ENCODE data around the gene ARSG. TPM values are rescaled to one million over a fixed set of nuclear protein-coding genes. Genes with fewer than 3 reads are reported as not detected.
A peak's percentile ranks its signal among the peaks of the same experiment; 100 is the strongest.

ARSG gene
- total and polyA plus RNA-seq, 2 of the 13 experiments (the other 11 are each of a cell fraction or from before 2014, with no cell fraction given), result 3.7 to 15.2 TPM

- TF ChIP-seq ZNF749 (CRISPR knock-in tag; IDR thresholded peaks at IDR 0.05; ENCODE audit: borderline replicate concordance) (peak; percentile 58; the same call in 1 of the 2 replicates), MXI1 (IDR thresholded peaks at IDR 0.05; ENCODE audit: borderline replicate concordance, low read depth, low read length) (peak; percentile 66; the same call in 1 of the 3 replicates), ZNF639 (CRISPR knock-in tag; conservative IDR thresholded peaks at IDR 0.05) (0 out of 2 replicates have a peak, but pooled peaks have one; percentile 11), ERF (CRISPR knock-in tag; IDR thresholded peaks at IDR 0.05) (no peak), SRY (CRISPR knock-in tag; IDR thresholded peaks at IDR 0.05) (no peak), E2F5 (CRISPR knock-in tag; conservative IDR thresholded peaks at IDR 0.05) (no peak), ZNF441 (CRISPR knock-in tag; IDR thresholded peaks at IDR 0.05; ENCODE audit: borderline replicate concordance) (peak; percentile 64), KMT2B (CRISPR knock-in tag; IDR thresholded peaks at IDR 0.05) (peak; percentile 75; the same call in 1 of the 2 replicates), GLI4 (CRISPR knock-in tag; IDR thresholded peaks at IDR 0.05; ENCODE audit: borderline replicate concordance) (no peak), HOXA9 (CRISPR knock-in tag; IDR thresholded peaks at IDR 0.05; ENCODE audit: borderline replicate concordance) (no peak), GATAD2A (CRISPR knock-in tag; IDR thresholded peaks at IDR 0.05) (peak; percentile 32), GZF1 (CRISPR knock-in tag; IDR thresholded peaks at IDR 0.05) (no peak), FOXP4 (CRISPR knock-in tag; IDR thresholded peaks at IDR 0.05) (peak; percentile 62), ZNF337 (CRISPR knock-in tag; IDR thresholded peaks at IDR 0.05; ENCODE audit: borderline replicate concordance, low read depth) (peak; percentile 45; the same call in 1 of the 2 replicates), HNRNPL (IDR thresholded peaks at IDR 0.05; ENCODE audit: low read depth, low read length) (0 out of 2 replicates have a peak, but pooled peaks have one; percentile 39), THAP7 (CRISPR knock-in tag; IDR thresholded peaks at IDR 0.05) (0 out of 2 replicates have a peak, but pooled peaks have one; percentile 77), KAT7 (CRISPR knock-in tag; IDR thresholded peaks at IDR 0.05; ENCODE audit: borderline replicate concordance) (peak; percentile 27; the same call in 1 of the 2 replicates)
- TF ChIP-seq, protein P1, sequence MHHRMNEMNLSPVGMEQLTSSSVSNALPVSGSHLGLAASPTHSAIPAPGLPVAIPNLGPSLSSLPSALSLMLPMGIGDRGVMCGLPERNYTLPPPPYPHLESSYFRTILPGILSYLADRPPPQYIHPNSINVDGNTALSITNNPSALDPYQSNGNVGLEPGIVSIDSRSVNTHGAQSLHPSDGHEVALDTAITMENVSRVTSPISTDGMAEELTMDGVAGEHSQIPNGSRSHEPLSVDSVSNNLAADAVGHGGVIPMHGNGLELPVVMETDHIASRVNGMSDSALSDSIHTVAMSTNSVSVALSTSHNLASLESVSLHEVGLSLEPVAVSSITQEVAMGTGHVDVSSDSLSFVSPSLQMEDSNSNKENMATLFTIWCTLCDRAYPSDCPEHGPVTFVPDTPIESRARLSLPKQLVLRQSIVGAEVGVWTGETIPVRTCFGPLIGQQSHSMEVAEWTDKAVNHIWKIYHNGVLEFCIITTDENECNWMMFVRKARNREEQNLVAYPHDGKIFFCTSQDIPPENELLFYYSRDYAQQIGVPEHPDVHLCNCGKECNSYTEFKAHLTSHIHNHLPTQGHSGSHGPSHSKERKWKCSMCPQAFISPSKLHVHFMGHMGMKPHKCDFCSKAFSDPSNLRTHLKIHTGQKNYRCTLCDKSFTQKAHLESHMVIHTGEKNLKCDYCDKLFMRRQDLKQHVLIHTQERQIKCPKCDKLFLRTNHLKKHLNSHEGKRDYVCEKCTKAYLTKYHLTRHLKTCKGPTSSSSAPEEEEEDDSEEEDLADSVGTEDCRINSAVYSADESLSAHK (CRISPR knock-in tag; IDR thresholded peaks at IDR 0.05; ENCODE audit: borderline replicate concordance), result no peak
- TF ChIP-seq, protein P2, sequence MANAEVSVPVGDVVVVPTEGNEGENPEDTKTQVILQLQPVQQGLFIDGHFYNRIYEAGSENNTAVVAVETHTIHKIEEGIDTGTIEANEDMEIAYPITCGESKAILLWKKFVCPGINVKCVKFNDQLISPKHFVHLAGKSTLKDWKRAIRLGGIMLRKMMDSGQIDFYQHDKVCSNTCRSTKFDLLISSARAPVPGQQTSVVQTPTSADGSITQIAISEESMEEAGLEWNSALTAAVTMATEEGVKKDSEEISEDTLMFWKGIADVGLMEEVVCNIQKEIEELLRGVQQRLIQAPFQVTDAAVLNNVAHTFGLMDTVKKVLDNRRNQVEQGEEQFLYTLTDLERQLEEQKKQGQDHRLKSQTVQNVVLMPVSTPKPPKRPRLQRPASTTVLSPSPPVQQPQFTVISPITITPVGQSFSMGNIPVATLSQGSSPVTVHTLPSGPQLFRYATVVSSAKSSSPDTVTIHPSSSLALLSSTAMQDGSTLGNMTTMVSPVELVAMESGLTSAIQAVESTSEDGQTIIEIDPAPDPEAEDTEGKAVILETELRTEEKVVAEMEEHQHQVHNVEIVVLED (CRISPR knock-in tag; IDR thresholded peaks at IDR 0.05; ENCODE audit: borderline replicate concordance), result peak; percentile 14; the same call in 1 of the 2 replicates
These were observed 165.3 kb downstream of the ARSG start (continued) for GRCh38 chr17:68456339-68457167.
